HG03439 (cell line): ENCODE data around the gene OPA3.

ENCODE experiments used
- ATAC-seq: cut with Tn5 transposase; IDR thresholded peaks from one replicate; pipeline ENCODE4 v1.9.1; 2021; ENCODE audit warnings: mild to moderate bottlenecking, moderate library complexity; ENCODE audit not compliant: unreplicated experiment

OPA3 gene

GRCh38 chr19:45505996-45506245, 78.7 kb downstream of the OPA3 start:
- ATAC-seq, result no peak

GRCh38 chr19:45505151-45505995, 79.2 kb downstream of the OPA3 start:
- ATAC-seq, result no peak

GRCh38 chr19:45503909-45504308, 80.7 kb downstream of the OPA3 start:
- ATAC-seq, result no peak

GRCh38 chr19:45502111-45502510, 82.5 kb downstream of the OPA3 start:
- ATAC-seq, result no peak

GRCh38 chr19:45501730-45502014, 82.9 kb downstream of the OPA3 start:
- no peak for ATAC-seq

GRCh38 chr19:45500918-45501729, 83.5 kb downstream of the OPA3 start:
- ATAC-seq, result no peak

- no peak for ATAC-seq
These were observed 85.1 kb downstream of the OPA3 start for GRCh38 chr19:45499196-45500180.

GRCh38 chr19:45498411-45499195, 86.0 kb downstream of the OPA3 start, which contains the start of gene PPM1N:
TSS of gene PPM1N (plus strand) at chr19:45498443. CDS start at chr19:45498473, 30 bp downstream.
- ATAC-seq, result no peak

- ATAC-seq, result no peak
These were observed 86.8 kb downstream of the OPA3 start for GRCh38 chr19:45497791-45498190.

- ATAC-seq, result peak; percentile 13
These were observed 88.2 kb downstream of the OPA3 start for GRCh38 chr19:45496349-45496953.

GRCh38 chr19:45495178-45495577, 89.4 kb downstream of the OPA3 start:
- no peak for ATAC-seq

- ATAC-seq, result no peak
These were observed 90.2 kb downstream of the OPA3 start for GRCh38 chr19:45494261-45494916.

GRCh38 chr19:45492627-45493470, 91.8 kb downstream of the OPA3 start:
- ATAC-seq, result no peak

- no peak for ATAC-seq
These were observed 92.4 kb downstream of the OPA3 start for GRCh38 chr19:45492137-45492626.

- ATAC-seq, result no peak
These were observed 95.3 kb downstream of the OPA3 start for GRCh38 chr19:45489216-45489855.

GRCh38 chr19:45488708-45489107, 95.9 kb downstream of the OPA3 start:
- no peak for ATAC-seq

GRCh38 chr19:45485305-45486077, 99.1 kb downstream of the OPA3 start:
- ATAC-seq, result peak; percentile 87
